ENCODE results near the gene CLEC16A.

Gene CLEC16A

DNA sequence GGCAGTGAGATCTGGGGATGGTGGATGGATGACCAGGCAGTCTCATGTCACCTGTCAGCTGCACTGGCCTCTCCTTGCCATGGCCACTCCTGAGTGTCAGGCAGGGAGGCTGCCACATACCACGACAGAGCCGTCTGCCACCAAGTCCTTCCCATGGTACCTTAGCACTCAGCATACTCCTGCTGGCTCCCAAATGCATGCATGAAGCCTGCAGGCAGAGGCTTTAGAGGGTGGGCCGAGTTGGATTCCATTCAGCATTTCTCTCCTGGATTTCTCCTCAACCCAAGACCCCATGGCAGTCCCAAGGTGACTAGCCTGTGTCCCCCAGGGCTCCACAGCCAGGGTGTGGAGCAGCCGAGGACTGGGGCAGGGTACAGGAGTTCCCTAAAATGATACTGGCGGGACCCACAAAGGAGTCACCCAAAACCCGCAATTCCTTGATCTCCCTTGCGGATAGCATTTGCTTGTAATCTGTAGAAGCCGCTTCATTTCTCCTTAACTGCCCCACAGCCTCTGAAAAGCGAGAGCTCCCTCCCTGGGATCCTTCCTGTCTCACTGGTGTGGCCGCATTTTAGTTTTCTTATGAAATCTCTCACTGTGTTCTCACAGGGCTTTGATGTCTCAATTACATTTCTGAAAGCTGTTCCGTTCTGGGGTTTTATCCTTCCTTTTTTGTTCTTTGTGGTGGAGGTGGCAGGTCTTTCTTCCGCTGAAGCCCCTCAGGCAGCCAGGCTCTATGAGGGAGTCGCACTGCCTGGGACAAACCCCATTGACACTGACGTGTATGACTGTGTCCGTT lies 170.2 kb downstream of the CLEC16A start:
- no peak for DNase-seq (ENCODE audit: low read depth in 3 of 3, low spot score in 1 of 3)

GRCh38 chr16:11117576-11118211 lies 173.3 kb downstream of the CLEC16A start:
- no peak for DNase-seq (ENCODE audit: low read depth in 3 of 3, low spot score in 1 of 3)

GRCh38 chr16:11118479-11118878 lies 174.1 kb downstream of the CLEC16A start:
- DNase-seq (ENCODE audit: low read depth in 3 of 3, low spot score in 1 of 3) = no peak

GRCh38 chr16:11121083-11121608 lies 176.8 kb downstream of the CLEC16A start:
- no peak for DNase-seq (ENCODE audit: low read depth in 3 of 3, low spot score in 1 of 3)

GRCh38 chr16:11121914-11122692 lies 177.7 kb downstream of the CLEC16A start:
- DNase-seq (ENCODE audit: low read depth in 3 of 3, low spot score in 1 of 3) = no peak

DNA sequence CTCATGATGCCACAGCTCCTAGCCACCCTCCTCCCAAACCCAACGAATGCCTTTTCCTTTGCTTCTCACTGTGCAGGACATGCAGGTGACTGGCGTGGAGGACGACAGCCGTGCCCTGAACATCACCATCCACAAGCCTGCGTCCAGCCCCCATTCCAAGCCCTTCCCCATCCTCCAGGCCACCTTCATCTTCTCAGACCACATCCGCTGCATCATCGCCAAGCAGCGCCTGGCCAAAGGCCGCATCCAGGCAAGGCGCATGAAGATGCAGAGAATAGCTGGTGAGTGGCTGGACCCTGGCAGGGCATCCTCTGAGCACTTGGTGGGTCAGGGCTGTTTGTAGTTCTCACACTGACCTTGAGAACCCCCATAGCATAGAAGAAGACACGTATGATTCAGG lies 179.3 kb downstream of the CLEC16A start:
- no peak for DNase-seq (ENCODE audit: low read depth in 3 of 3, low spot score in 1 of 3)

GRCh38 chr16:11125936-11126335 lies 181.6 kb downstream of the CLEC16A start:
- no peak for DNase-seq (ENCODE audit: low read depth in 3 of 3, low spot score in 1 of 3)

DNA sequence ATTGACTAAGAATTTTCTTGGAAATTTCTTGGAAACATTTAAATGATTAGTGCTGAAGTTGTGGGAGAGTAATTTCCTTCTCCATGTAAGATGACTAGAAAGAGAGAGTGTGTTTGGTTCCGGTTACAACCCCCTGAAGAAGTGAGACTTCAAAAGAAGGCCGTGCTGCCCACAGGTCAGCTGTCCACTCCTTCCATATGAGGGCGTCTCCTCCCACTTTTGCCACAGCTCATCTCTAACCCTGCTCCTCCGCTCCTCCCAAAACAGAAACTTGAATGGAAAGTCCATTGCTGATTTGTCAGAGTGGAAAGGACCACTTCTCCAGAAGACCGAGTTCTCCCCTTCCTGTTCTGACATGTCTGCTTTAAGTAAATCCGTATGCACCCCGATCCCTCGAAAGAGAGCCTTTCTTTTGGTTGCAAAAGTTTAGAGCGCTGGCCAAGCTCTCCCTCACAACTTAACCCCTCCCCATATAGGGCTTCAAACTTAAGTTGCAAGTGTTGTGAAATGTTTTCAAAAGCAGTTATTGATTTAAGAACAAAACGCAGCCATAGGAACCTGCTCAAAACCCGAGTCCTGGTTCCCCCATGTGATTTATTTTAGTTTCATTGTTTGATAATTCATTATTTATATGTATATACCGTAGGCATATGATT lies 182.2 kb downstream of the CLEC16A start:
- no peak for DNase-seq (ENCODE audit: low read depth in 3 of 3, low spot score in 1 of 3)

DNA sequence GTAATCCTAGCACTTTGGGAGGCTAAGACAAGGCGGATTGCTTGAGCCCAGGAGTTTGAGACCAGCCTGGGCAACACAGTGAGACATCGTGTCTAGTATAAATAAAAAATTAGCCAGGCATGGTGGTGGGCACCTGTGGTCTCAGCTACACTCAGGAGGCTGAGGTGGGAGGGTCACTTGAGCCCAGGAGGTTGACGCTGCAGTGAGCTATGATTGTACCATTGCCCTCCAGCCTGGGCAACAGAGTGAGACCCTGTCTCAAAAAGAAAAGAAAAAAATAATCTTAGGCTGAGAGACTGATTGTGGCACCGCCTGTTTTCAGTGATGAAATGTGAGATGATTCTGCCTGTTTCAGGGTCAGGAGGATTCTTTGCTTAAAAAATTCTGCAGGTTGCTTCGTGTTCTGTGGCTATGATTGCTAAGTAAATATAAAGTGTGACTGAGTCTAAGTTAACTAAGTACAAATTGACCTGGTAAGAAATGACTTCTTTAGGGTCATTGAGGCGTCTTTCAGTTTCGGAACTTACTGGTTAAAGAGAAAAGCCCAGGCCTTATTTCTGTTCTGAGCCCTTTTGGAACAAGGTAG lies 183.3 kb downstream of the CLEC16A start:
- no peak for DNase-seq (ENCODE audit: low read depth in 3 of 3, low spot score in 1 of 3)

- no peak for DNase-seq (ENCODE audit: low read depth in 3 of 3, low spot score in 1 of 3)
These were observed 184.1 kb downstream of the CLEC16A start for GRCh38 chr16:11128211-11129141.

GRCh38 chr16:11129378-11129781 lies 185.0 kb downstream of the CLEC16A start:
- no peak for DNase-seq (ENCODE audit: low read depth in 3 of 3, low spot score in 1 of 3)

DNA sequence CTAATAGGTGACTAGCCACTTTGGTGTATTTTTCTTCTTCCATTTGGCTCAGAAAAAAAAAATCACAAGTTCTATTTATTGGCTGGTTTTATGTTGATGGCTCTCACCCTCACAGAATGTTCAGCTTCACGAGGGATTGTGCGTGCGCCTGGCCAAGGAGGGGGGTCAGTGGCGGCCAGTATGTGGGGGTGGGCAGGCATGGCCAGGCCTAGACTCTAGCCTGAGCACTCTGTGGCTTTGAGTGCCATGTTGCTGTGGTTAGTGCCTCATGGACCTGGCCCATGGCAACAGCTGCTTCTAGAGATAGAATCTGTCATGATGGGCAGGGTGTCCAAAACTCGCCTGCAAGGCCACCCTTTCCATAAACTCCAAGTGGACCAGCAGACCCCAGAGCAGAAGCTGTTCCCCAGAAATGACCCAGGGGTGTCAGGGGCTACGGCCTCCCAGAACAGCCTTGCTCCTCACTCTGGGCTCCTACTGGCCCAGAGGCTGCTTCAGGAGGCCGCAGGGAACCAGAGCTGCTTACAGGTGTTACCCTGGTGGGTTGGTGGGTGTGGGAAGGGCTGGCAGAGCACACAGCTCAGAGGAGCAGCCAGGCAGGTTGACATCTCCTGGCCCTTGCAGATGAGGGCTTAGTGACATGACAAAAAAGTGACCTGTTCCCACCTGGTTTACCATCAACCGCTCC lies 186.8 kb downstream of the CLEC16A start:
- DNase-seq (ENCODE audit: low read depth in 3 of 3, low spot score in 1 of 3) = no peak

- no peak for DNase-seq (ENCODE audit: low read depth in 3 of 3, low spot score in 1 of 3)
These were observed 187.3 kb downstream of the CLEC16A start for GRCh38 chr16:11131706-11132105.

- no peak for DNase-seq (ENCODE audit: low read depth in 3 of 3, low spot score in 1 of 3)
These were observed 189.1 kb downstream of the CLEC16A start for GRCh38 chr16:11133344-11133943.

GRCh38 chr16:11134722-11135463 lies 190.5 kb downstream of the CLEC16A start:
- no peak for DNase-seq (ENCODE audit: low read depth in 3 of 3, low spot score in 1 of 3)

DNA sequence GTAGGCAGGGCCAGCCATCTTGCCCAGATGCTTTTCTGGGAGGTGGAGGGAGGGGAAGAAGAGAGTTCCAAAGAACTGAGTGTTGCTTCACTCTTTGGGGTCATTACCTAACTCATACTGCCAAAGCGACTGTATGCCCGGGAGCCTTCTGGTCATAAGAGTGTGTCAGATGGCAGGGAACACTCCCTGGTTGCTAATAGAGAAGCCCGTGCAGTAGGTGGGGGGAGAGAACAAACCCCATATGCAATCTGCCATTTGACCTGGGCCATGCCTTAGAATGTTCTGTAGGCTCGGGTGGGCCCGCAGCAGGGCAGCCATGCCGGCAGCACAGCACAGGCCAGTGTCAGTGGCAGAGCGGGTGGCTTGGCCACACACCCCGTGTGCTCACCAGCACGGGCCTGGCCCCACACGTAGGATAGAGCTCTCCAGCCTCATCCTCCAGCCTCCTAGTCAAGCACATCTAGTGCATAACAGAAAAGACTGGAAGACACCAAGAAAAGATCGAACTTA lies 191.2 kb downstream of the CLEC16A start:
- no peak for DNase-seq (ENCODE audit: low read depth in 3 of 3, low spot score in 1 of 3)

GRCh38 chr16:11136600-11136999 lies 192.2 kb downstream of the CLEC16A start:
- no peak for DNase-seq (ENCODE audit: low read depth in 3 of 3, low spot score in 1 of 3)

Measured in stimulated activated CD4-positive, alpha-beta T cell treated with anti-CD3 and anti-CD28 coated beads, TNF-alpha, amount 100 ng/mL, for 1 hour (primary cell).